NCI-H82 treated with DMSO at 0.1 percent for 48 hours (cell line): ENCODE measurements around the gene UBE2L6.

Experiments
- DNase-seq: peaks from one replicate; lab custom pipeline; 2025; ENCODE audit not compliant: unreplicated experiment; lab: John Stamatoyannopoulos, UW

The UBE2L6 gene

DNA sequence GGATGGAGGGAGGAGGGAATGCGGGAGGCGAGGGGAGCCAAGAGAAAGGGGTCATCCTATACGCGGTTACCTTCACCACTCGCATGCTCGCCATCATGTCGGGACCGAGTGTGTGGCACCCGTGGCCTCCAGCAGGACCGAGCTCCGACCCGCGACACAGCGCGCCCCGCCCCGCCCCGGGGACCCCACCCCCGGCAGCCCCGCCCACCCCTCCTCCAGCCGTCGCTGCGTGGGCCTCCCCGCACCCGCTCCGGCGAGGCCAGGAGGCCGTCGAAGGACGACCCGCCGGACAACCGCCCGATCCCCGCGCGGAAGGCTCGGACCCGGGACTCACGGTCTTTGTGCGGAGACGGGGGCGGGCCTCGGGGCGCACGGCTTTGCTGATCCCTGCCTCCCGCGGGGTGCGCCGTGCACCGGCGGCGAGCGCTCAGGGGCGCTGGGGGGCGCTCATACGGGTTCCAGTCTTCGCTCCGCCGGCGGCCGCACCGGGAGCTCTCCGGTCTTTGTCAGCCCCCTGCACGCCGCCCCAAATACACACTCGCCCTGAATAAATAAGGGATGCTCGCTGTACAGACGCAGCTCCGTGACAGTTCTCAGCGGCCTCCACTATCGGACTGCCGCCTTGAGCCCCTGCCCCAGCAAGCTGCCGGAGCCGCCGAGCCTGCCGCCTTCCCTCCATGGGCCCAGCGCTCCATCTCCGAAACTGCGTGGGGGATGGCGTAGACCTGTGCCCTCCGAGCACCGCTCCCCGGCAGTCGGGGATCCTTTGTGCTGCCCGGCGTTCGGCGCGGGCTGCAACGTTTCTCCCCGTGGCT lies at the start of gene UBE2L6:
TSS of gene UBE2L6 (minus strand) at position 158 of the 815 bp plus-strand sequence. CDS start at position 97, 61 bp downstream.
- no peak for DNase-seq

GRCh38 chr11:57616595-57616994 lies 49.1 kb upstream of the UBE2L6 start:
- no peak for DNase-seq

- no peak for DNase-seq
These were observed 47.8 kb upstream of the UBE2L6 start for GRCh38 chr11:57615308-57615707.

GRCh38 chr11:57614234-57614772 lies 46.8 kb upstream of the UBE2L6 start:
- no peak for DNase-seq

DNA sequence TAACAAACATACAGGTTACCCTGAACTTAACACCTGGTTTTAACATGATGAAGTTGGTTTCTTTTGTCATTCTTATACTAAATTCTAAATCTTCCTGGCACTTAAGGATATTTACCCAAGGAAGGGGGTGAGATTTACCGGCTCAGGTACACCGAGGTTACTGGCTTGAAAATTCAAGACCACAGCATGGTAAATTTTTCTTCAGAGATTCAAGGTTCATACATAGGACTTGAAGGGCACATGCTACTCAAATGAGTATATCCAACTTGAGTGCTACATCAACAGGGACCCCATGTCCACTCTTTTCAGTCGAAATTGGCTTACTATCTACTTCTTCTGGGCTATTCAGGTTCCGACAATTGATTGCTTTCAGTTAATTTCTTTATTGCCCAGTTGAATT lies 42.7 kb upstream of the UBE2L6 start:
- no peak for DNase-seq

DNA sequence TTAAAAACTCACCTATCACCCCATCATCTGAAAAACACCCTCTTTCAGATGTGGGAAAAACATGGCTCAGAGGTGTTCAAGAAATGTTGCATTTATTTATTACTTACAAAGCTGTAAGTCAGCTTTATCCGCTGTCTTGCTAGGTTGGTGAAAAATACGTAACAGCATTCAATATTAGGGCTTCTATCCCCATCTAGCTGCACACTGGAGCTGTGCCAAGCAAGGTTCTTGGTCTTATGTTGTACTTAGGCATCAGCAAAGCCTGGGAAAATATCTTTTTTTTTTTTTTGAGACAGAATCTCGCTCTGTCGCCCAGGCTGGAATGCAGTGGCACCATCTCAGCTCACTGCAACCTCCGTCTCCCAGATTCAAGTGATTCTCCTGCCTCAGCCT lies 37.6 kb upstream of the UBE2L6 start:
- DNase-seq: no peak

DNA sequence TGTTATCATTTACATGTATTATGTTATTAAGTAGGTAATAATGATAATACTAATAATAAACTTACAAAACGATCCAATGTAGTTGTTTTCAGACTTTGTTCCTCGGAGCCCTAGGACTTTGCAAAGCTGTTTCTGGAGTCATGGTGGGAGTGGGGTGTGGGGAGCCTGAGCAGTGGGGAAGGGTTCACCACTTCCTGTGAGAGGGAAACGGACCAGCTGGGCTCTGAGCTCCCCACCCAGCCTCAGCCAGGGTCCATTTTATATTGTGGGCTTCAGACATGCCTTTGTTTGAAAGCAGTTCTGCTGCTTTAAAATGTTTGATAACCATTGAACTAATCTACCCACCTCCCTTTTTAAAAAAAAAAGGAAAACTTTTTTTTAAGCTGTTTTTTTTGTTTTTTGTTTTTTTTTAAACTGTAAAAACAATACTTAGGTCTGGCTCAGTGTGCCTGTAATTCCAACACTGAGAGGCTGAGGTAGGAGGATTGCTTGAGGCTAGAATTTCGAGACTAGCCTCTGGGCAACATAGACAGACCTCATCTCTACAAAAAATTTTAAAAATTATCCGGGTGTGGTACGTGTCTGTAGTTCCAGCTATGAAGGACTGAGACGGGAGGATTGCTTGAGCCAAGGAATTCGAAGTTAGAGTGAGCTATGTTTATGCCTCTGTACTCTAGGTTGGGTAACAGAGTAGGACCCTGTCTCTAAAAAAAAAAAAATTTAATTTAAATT lies 37.0 kb upstream of the UBE2L6 start:
- DNase-seq: no peak

GRCh38 chr11:57601297-57601696 lies 33.8 kb upstream of the UBE2L6 start:
- DNase-seq: peak; percentile 85

DNA sequence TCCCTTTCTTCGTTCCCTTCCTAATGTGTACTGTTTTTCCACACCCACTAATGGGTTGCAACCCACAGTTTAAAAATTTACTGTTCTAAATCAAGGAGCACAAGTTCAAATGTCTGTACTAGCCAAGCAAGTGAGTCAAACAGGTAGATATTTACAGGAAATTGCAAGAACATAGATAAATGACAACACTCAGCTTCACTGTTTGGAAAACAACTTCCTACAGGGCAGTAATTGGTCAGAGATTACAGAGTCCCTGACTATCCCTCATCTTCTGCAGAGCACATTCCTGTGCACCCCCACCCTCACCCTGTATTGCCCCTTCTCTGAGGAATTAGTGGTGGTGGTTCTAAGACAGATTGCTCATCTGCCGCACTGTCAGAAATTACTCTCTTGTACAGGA lies 31.9 kb upstream of the UBE2L6 start:
- DNase-seq: no peak

GRCh38 chr11:57598831-57599155 lies 31.3 kb upstream of the UBE2L6 start:
- no peak for DNase-seq

DNA sequence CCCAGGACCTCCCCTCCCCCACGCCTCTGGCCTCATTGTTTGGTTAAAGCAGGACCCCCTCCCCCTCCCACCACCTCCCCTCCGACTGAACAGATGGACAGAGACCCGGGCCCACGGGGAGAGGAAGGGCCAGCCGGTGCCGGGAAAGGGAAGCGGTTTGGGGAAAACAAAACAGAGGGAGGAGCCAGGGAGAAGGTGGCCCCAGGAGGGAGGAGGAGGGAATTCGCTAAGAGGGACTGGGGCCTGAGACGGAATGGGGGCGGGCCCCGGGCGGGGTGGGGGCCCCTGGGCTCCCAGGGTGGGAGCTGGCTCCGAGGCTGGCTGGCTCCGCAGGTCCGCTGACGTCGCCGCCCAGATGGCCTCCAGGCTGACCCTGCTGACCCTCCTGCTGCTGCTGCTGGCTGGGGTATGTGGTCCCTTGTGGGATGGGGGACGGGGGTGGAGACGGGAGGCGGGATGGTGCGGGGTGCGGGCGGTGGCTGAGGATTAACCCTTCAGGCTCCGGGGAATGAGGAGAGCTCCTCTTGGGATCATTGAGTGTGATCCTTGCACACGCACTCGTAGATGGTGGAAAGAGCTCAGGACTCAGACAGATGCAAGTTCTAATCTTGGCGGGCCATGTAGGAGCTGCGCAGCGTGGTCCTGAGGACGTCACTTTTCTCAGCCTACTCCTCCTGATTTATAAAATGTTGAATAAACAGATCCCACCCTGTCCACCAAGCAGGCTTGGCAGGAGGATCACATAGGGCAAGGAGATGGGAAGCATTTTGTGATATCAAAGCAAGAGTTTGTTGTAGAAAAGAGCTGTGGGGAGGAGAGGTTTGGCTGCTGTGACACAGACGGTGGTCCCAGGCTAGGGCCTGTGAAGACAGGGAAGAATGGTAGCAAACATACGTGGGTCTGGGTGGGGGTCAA lies 30.7 kb upstream of the UBE2L6 start:
- DNase-seq: peak; percentile 86

GRCh38 chr11:57597461-57597915 lies 30.0 kb upstream of the UBE2L6 start, which contains the start of gene SERPING1:
SERPING1 (plus strand) TSS chr11:57597685; CDS start chr11:57598271, 586 bp downstream.
- DNase-seq: no peak

- DNase-seq: no peak
These were observed 28.9 kb upstream of the UBE2L6 start for GRCh38 chr11:57596266-57596885.

- no peak for DNase-seq
These were observed 20.7 kb upstream of the UBE2L6 start for GRCh38 chr11:57588046-57588710.

GRCh38 chr11:57586711-57587245 lies 19.3 kb upstream of the UBE2L6 start:
- DNase-seq: no peak

DNA sequence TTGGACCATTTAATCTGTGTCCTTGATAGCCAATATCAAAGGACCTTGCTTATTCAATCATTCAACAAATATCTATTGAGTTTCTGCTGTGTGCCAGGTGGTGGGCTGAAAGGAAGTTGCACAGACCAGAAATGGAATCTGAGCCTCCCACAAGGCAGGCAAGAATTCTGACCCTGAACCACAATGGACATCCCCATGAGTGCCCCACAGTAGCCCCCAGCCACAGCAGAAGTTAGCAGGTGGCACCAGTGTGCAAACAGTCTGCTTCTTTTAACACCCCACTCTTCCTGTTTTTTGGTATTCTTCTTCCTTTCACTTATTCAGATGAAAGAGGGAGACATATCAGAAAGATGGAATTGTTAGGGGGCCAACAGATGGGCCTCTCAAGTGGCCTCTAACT lies 17.8 kb upstream of the UBE2L6 start:
- no peak for DNase-seq

DNA sequence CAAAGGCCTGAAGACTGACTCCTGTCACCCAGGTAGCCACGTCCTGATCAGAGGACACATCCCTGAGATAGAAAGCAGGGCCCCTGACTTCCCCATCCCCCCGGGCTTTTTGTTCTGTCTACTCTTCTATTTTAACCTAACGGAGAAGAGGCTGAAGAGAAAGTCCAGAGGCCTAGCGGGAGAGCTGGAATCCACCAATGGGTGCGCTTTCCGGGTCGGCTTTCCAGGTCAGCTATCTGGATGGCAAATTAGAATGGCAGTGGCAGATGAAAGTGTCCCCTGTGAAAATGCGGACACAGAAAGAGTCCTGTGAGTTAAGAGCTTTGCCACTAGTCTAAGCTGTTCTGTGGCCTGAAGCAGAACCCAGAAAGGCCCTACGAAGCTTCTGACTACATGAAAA lies 16.9 kb upstream of the UBE2L6 start:
- DNase-seq: no peak

DNA sequence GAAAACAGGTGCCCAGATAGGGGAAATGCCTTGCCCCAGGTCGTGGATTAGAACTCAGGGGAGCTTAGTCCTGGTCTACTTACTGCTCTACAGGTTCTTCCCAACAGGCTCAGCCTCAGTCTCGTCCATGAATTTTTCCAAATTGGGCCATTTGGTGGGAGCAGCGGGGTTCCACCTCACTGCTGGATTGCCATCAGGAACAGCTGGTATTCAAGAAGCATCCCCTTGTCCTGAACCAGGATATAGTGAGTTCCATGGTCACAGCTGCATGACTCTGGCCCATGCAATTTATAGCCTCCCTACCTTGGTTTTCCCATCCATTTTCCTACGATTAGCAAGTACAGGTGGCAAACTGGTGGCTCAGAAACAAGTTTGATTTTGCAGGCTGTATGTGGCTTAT lies 6.6 kb upstream of the UBE2L6 start:
- no peak for DNase-seq

DNA sequence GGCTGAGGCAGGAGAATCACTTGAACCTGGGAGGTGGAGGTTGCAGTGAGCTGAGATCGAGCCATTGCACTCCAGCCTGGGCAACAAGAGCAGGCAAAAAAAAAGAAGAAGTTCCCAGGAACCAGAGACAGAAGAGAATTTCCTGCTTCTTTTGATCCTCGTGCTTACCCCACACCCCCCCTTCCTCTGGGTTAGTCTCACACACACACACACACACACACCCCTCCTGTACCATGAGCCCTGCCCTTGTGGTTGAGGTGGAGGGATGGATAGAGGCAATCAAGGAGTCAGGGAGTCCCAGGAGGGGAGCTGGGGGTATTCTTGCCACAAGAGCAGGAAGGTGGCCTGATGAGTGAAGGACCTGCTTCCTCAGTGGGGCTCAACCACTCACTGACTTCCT lies 4.1 kb upstream of the UBE2L6 start:
- no peak for DNase-seq

DNA sequence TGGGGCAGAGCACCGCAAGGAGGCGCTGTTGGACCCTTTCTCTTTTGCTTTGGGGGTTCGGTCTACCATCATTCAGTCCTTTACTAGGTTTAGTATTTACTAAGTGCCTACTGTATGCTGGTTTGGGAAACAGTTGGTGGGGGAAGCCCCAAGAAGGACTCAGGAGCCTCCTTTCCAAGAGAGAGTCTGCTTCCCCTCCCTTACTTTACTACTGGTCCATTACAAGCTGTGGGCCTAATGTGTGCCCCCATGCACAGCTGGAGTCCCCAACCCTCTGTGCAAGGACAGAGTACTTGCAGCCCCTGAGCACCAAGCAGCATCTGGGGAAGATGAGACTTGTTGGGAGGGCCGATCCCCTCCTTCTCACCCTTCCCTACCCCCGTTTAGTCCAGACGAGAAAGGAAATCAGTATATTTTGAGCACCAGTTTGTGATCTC lies 876 bp upstream of the UBE2L6 start:
- peak; percentile 47 for DNase-seq
